ENCODE results near the gene BLTP3A.
"Not testable (repeated sequence)": the region's sequence is repeated elsewhere in the genome, so short reads cannot be mapped to it uniquely, and the experiment has no call there.

BLTP3A gene

DNA sequence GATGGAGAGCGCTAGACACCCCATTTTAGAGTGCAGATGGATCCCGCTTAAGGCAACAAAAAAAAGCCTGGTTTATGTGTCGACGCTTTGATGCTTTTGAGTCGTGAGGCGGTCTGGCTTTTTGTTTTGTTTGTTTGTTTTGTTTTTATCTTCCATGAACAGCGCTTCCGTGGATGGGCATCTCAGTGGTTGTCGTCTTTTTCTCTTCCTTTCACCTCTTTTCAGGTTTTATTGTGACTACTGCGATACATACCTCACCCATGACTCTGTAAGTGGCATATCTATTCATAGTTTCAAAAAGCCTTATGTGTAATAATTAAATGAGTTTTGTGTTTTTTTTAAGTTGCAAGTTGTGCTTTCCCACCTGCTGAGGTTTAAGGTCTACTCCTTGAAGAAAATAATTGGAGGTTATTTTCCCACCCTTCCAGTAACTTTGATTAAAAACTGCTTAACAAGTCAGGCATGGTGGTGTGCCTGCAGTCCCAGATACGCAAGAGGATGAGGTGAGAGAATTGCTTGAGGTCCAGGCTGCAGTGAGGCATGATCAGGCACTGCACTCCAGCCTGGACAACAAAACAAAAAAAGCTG is 34.1 kb upstream of the BLTP3A start:
- no peak for DNase-seq (ENCODE audit: insufficient read length, low spot score)
- FAIRE-seq: no peak
- no peak for TF ChIP-seq POLR2A (IDR thresholded peaks at IDR 0.05; ENCODE audit: low read depth, low read length)
- TF ChIP-seq SPI1 (IDR thresholded peaks at IDR 0.05; ENCODE audit: low read depth, low read length): no peak
- no peak for TF ChIP-seq POLR2AphosphoS5 (IDR thresholded peaks at IDR 0.05; ENCODE audit: low read depth, low read length)
- TF ChIP-seq TAF1 (IDR thresholded peaks at IDR 0.05; ENCODE audit: low read depth, low read length): no peak
- no peak for TF ChIP-seq PAX5 (IDR thresholded peaks at IDR 0.05; ENCODE audit: insufficient read depth, low read length, severe bottlenecking)
- TF ChIP-seq POU2F2 (IDR thresholded peaks at IDR 0.05; ENCODE audit: low read depth, low read length): no peak

DNA sequence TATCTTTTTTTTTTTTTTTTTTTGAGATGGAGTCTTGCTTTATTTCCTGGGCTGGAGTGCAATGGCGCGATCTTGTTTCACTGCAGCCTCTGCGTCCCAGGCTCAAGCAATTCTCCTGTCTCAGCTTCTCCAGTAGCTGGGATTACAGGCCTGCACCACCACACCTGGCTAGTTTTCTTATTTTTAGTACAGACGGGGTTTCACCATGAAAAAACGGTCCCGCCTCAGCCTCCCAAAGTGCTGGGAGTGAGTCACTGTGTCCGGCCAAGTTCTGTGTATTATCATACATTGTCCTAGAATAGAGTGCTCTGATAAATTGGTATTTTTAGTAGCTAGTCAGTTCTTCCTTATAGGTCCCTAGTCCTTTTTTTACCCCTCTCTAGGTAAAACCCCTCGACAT is 31.8 kb upstream of the BLTP3A start:
- TF ChIP-seq POU2F2 (IDR thresholded peaks at IDR 0.05; ENCODE audit: low read depth, low read length) (no peak), POLR2AphosphoS5 (IDR thresholded peaks at IDR 0.05; ENCODE audit: low read depth, low read length) (no peak), POLR2A (IDR thresholded peaks at IDR 0.05; ENCODE audit: low read depth, low read length) (no peak), PAX5 (IDR thresholded peaks at IDR 0.05; ENCODE audit: insufficient read depth, low read length, severe bottlenecking) (no peak), TAF1 (IDR thresholded peaks at IDR 0.05; ENCODE audit: low read depth, low read length) (no peak), SPI1 (IDR thresholded peaks at IDR 0.05; ENCODE audit: low read depth, low read length) (no peak)
- FAIRE-seq: no peak
- no peak for DNase-seq (ENCODE audit: insufficient read length, low spot score)

DNA sequence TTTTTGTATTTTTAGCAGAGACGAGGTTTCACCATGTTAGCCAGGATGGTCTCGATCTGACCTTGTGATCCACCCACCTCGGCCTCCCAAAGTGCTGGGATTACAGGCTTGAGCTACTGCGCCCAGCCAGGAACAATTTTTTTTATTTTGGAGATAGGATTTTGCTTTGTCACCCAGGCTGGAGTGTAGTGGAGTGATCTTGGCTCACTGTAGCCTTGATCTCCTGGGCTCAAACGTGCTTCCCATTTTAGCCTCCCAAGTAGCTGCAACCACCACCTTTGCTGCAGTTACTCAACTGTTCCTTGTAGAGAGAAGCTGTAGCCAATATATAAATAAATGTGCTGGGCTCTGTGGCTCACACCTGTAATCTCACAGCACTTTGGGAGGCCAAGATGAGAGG is 30.2 kb upstream of the BLTP3A start:
- FAIRE-seq; DNase-seq (ENCODE audit: insufficient read length, low spot score): not testable (repeated sequence)

DNA sequence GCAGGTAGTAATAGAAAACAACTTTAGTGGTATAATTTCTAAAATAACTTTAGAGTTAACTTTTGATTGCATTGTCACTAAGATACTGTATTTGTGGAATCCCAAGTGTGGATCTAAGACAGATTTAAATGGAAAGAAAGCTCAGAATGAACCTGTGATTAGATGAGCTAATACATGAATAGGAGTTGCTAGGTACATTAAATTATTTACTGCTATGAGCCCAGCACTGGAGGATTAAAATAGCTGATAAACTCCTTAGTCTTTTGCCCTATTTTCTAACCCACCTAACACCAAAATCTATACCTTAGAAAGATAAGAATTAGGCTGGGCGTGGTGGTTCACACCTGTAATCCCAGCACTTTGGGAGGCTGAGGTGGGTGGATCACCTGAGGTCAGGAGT is 23.7 kb upstream of the BLTP3A start:
- FAIRE-seq: no peak
- no peak for TF ChIP-seq POU2F2 (IDR thresholded peaks at IDR 0.05; ENCODE audit: low read depth, low read length)
- no peak for TF ChIP-seq SPI1 (IDR thresholded peaks at IDR 0.05; ENCODE audit: low read depth, low read length)
- no peak for TF ChIP-seq POLR2AphosphoS5 (IDR thresholded peaks at IDR 0.05; ENCODE audit: low read depth, low read length)
- no peak for TF ChIP-seq PAX5 (IDR thresholded peaks at IDR 0.05; ENCODE audit: insufficient read depth, low read length, severe bottlenecking)
- TF ChIP-seq POLR2A (IDR thresholded peaks at IDR 0.05; ENCODE audit: low read depth, low read length): no peak
- no peak for TF ChIP-seq TAF1 (IDR thresholded peaks at IDR 0.05; ENCODE audit: low read depth, low read length)

DNA sequence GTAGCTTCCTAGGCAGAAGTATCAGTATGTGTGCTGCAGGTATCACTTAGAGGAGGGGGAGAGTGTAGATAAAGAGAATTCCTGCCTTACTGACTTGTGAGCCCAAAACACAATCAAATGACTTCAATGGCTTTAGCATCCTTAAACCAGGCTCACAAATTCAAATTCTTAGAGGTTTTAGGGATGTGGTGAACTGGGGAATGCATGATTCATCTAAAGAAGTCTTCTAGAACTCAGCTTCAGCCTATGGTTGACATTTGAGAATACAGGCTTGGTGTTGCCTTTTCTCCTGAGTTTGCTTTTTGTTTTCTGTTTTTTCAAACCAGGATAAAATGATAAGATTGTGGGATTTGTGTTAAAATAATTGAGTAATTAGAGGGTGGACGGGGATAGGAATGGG is 20.2 kb upstream of the BLTP3A start:
- TF ChIP-seq TAF1 (IDR thresholded peaks at IDR 0.05; ENCODE audit: low read depth, low read length) (no peak), POU2F2 (IDR thresholded peaks at IDR 0.05; ENCODE audit: low read depth, low read length) (no peak), PAX5 (IDR thresholded peaks at IDR 0.05; ENCODE audit: insufficient read depth, low read length, severe bottlenecking) (no peak), POLR2AphosphoS5 (IDR thresholded peaks at IDR 0.05; ENCODE audit: low read depth, low read length) (no peak), SPI1 (IDR thresholded peaks at IDR 0.05; ENCODE audit: low read depth, low read length) (no peak), POLR2A (IDR thresholded peaks at IDR 0.05; ENCODE audit: low read depth, low read length) (no peak)
- DNase-seq (ENCODE audit: insufficient read length, low spot score): no peak
- no peak for FAIRE-seq

More for the DNA sequence above, 23.7 kb upstream of the BLTP3A start:
- no peak for DNase-seq (ENCODE audit: insufficient read length, low spot score)

DNA sequence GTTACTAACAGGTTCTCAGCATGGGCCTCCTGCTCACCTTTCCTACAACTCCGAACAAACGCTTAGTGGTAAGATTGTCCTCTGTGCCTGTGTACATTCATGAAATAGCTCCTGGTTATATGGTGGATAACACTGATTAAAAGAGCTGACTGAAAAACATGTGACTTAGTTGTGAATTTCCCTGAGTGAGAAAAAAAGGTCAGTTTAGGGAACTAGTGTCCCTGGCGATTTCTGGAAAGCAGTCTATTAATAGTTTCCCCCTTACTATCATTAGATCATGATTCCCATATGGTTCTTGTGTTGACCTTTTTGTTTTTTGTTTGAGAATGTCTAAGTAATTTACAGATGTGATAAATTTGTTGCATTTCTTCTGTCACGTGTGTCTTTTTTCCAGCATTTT is 18.9 kb upstream of the BLTP3A start:
- DNase-seq (ENCODE audit: insufficient read length, low spot score) (no peak), FAIRE-seq (no peak)
- no peak for TF ChIP-seq TAF1 (IDR thresholded peaks at IDR 0.05; ENCODE audit: low read depth, low read length)
- no peak for TF ChIP-seq SPI1 (IDR thresholded peaks at IDR 0.05; ENCODE audit: low read depth, low read length)
- no peak for TF ChIP-seq POLR2A (IDR thresholded peaks at IDR 0.05; ENCODE audit: low read depth, low read length)

DNA sequence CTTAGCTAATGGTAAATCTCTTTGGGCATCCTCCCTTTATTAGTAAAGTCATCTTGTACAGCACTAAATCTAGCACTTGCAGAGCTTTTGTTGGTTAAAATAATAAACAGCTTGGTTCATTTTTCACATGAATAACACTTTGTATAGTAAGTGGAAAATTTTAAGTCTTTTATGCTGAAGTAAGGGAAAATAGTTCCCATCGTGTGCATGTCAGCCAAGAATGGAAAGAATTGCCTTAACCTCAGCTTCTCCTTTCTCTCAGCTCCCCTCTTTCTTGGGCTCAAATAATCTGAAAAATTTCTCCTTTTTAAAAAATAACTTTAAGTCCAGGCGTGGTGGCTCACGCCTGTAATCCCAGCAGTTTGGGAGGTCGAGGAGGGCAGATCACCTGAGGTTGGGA is 18.0 kb upstream of the BLTP3A start:
- TF ChIP-seq SPI1 (IDR thresholded peaks at IDR 0.05; ENCODE audit: low read depth, low read length) (no peak), PAX5 (IDR thresholded peaks at IDR 0.05; ENCODE audit: insufficient read depth, low read length, severe bottlenecking) (no peak), POLR2A (IDR thresholded peaks at IDR 0.05; ENCODE audit: low read depth, low read length) (no peak), POLR2AphosphoS5 (IDR thresholded peaks at IDR 0.05; ENCODE audit: low read depth, low read length) (no peak), TAF1 (IDR thresholded peaks at IDR 0.05; ENCODE audit: low read depth, low read length) (no peak), POU2F2 (IDR thresholded peaks at IDR 0.05; ENCODE audit: low read depth, low read length) (no peak)
- FAIRE-seq (no peak), DNase-seq (ENCODE audit: insufficient read length, low spot score) (no peak)

DNA sequence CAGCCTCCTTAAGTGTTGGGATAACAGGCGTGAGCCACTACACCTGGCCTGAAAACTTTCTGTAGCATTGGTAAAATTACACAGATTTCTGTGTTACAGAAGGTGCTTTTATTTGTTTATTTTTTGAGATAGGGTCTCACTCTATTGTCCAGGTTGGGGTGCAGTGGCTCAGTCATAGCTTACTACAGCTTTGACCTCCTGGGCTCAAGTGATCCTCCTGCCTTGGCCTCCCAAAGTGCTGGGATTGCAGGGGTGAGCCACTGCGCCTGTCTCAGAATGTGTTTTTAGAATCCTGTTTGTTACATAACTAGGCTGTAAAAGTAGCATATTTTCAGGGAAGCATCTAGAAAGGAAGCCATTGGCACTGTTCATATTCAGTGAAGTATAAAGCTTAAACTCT is 16.9 kb upstream of the BLTP3A start:
- FAIRE-seq (no peak), DNase-seq (ENCODE audit: insufficient read length, low spot score) (no peak)
- TF ChIP-seq POU2F2 (IDR thresholded peaks at IDR 0.05; ENCODE audit: low read depth, low read length): no peak
- TF ChIP-seq TAF1 (IDR thresholded peaks at IDR 0.05; ENCODE audit: low read depth, low read length): no peak
- no peak for TF ChIP-seq SPI1 (IDR thresholded peaks at IDR 0.05; ENCODE audit: low read depth, low read length)
- no peak for TF ChIP-seq POLR2A (IDR thresholded peaks at IDR 0.05; ENCODE audit: low read depth, low read length)
- no peak for TF ChIP-seq POLR2AphosphoS5 (IDR thresholded peaks at IDR 0.05; ENCODE audit: low read depth, low read length)
- TF ChIP-seq PAX5 (IDR thresholded peaks at IDR 0.05; ENCODE audit: insufficient read depth, low read length, severe bottlenecking): no peak

DNA sequence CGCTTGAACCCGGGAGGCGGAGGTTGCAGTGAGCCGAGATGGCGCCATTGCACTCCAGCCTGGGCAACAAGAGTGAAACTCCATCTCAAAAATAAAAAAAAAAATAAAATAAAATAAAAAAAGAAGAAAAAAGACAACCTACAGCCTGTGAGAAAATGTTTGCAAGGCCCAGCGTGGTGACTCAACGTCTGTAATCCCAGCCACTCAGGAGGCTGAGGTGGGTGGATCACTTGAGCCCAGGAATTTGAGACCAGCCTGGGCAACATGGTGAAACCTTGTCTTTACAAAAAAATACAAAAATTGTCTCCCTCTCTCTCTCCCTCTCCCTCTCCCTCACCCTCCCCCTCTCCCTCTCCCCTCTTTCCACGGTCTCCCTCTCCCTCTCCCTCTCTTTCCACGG is 6.5 kb upstream of the BLTP3A start:
- FAIRE-seq; DNase-seq (ENCODE audit: insufficient read length, low spot score): not testable (repeated sequence)

DNA sequence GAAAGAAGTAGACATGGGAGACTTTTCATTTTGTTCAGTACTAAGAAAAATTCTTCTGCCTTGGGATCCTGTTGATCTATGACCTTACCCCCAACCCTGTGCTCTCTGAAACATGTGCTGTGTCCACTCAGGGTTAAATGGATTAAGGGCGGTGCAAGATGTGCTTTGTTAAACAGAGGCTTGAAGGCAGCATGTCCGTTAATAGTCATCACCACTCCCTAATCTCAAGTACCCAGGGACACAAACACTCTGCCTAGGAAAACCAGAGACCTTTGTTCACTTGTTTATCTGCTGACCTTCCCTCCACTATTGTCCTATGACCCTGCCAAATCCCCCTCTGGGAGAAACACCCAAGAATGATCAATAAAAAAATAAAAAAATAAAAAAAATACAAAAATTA is 4.7 kb upstream of the BLTP3A start:
- not testable (repeated sequence) for FAIRE-seq; DNase-seq (ENCODE audit: insufficient read length, low spot score)

DNA sequence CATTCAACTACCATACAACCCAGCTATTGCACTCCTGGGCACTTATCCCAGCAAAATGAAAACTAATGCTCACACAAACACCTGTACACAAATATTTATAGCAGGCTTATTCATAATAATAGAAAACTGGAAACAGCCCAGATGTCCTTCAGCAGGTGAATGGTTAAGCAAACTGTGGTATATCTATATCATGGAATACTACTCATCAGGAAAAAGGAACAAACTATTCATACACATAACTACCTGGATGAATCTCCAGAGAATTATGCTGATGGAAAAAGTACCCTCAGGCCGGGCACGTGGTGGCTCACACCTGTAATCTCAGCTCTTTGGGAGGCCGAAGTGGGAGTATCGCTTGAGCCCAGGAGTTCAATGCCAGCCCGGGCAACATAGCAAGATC is 3.8 kb upstream of the BLTP3A start:
- FAIRE-seq: no peak
- TF ChIP-seq POLR2A (IDR thresholded peaks at IDR 0.05; ENCODE audit: low read depth, low read length): no peak
- no peak for TF ChIP-seq POLR2AphosphoS5 (IDR thresholded peaks at IDR 0.05; ENCODE audit: low read depth, low read length)
- TF ChIP-seq TAF1 (IDR thresholded peaks at IDR 0.05; ENCODE audit: low read depth, low read length): no peak

More for the DNA sequence above, 3.8 kb upstream of the BLTP3A start:
- DNase-seq (ENCODE audit: insufficient read length, low spot score): no peak

All from GM12891 (cell line).